H1 (cell line): ENCODE data around the gene ACCSL. TPM values are rescaled to one million over a fixed set of nuclear protein-coding genes. Genes with fewer than 3 reads are reported as not detected.

Experiments
- CTCF ChIA-PET: fragments of 300-600 bp; sonication (Branson Sonifier 250); formaldehyde crosslinking; loops from one replicate; lab custom pipeline; 2021; ENCODE audit not compliant: partially characterized antibody; lab: Charles Lee
- POLR2A ChIA-PET: fragments of 300-600 bp; sonication (Branson Sonifier 250); formaldehyde crosslinking; loops from one replicate; lab custom pipeline; 2021; ENCODE audit warnings: inconsistent platforms; ENCODE audit not compliant: partially characterized antibody; lab: Charles Lee
- DNase-seq, 2 experiments: peaks; one replicate each; pipeline versions ENCODE4 v3.0.0 to v3.0.0-alpha.2; 2010 to 2022; ENCODE audit warnings: low spot score in 2 of 2, low read depth in 1 of 2, mixed read lengths in 1 of 2
- FAIRE-seq: peaks from 2 replicates; lab custom pipeline; 2011; peaks lifted over from hg19 to GRCh38; lab: Jason Lieb, UNC
- H2AFZ ChIP-seq: 2 replicates; pipeline ENCODE4 v1.8.1; 2012; ENCODE audit warnings: low read length, inconsistent platforms
- H2AK5ac ChIP-seq: 2 replicates; pipeline ENCODE4 v1.6.1; 2013; ENCODE audit warnings: low read depth, low read length
- H2BK120ac ChIP-seq: replicated peaks from 2 replicates; pipeline ENCODE3; 2013; ENCODE audit warnings: low read depth, low read length, inconsistent platforms
- H2BK12ac ChIP-seq: 2 replicates; pipeline ENCODE4 v1.6.1; 2013; ENCODE audit warnings: low read depth, low read length
- H2BK15ac ChIP-seq: 2 replicates; pipeline ENCODE4 v1.6.1; 2013; ENCODE audit warnings: low read length
- H2BK20ac ChIP-seq: 2 replicates; pipeline ENCODE4 v1.6.1; 2013; ENCODE audit warnings: low read length
- H2BK5ac ChIP-seq: 2 replicates; pipeline ENCODE4 v1.6.1; 2013; ENCODE audit warnings: low read depth, low read length
- H3K14ac ChIP-seq: 2 replicates; pipeline ENCODE4 v1.6.1; 2013; ENCODE audit warnings: inconsistent platforms; ENCODE audit not compliant: insufficient read length
- H3K18ac ChIP-seq: 2 replicates; pipeline ENCODE4 v1.6.1; 2013; ENCODE audit warnings: low read length; ENCODE audit errors: extremely low read depth
- H3K23ac ChIP-seq: 2 replicates; pipeline ENCODE4 v1.6.1; 2013; ENCODE audit warnings: inconsistent platforms; ENCODE audit not compliant: insufficient read length
- H3K23me2 ChIP-seq: 2 replicates; pipeline ENCODE4 v1.6.1; 2013; ENCODE audit warnings: low read depth, low read length
- H3K27ac ChIP-seq: 2 replicates; pipeline ENCODE4 v1.6.1; 2011; ENCODE audit warnings: low read depth, low read length, inconsistent platforms
- H3K27me3 ChIP-seq, 4 experiments: replicated peaks in 1 of 4; 1 replicate in 1 of 4; 2 replicates in 3 of 4; pipeline versions ENCODE4 v1.6.1 to v1.8.1; 2011 to 2013; ENCODE audit warnings: low read length in 3 of 4, mild to moderate bottlenecking in 3 of 4, inconsistent platforms in 2 of 4, mixed read lengths in 2 of 4, moderate library complexity in 1 of 4; ENCODE audit not compliant: control insufficient read depth in 3 of 4, insufficient read depth in 3 of 4; ENCODE audit errors: extremely low read depth in 1 of 4
- H3K36me3 ChIP-seq, 4 experiments: 2 replicates each; pipeline versions ENCODE4 v1.6.1 to v1.8.1; 2011 to 2013; ENCODE audit warnings: mild to moderate bottlenecking in 4 of 4, low read length in 3 of 4, moderate library complexity in 2 of 4, control low read depth in 1 of 4, inconsistent platforms in 1 of 4; ENCODE audit not compliant: insufficient read depth in 4 of 4, control insufficient read depth in 2 of 4
- H3K4ac ChIP-seq: replicated peaks from 2 replicates; pipeline ENCODE3; 2013; ENCODE audit warnings: low read length, low read depth, mixed read lengths, inconsistent platforms; ENCODE audit not compliant: insufficient read length
- H3K4me1 ChIP-seq, 4 experiments: replicated peaks in 1 of 4; 1 replicate in 1 of 4; 2 replicates in 3 of 4; pipeline versions ENCODE4 v1.6.1 to v1.8.1; 2011 to 2013; ENCODE audit warnings: low read length in 3 of 4, inconsistent platforms in 2 of 4, mixed read lengths in 1 of 4; ENCODE audit not compliant: insufficient read depth in 4 of 4, control insufficient read depth in 3 of 4
- H3K4me2 ChIP-seq, 2 experiments: 2 replicates each; pipeline versions ENCODE4 v1.6.1 to v1.8.1; 2011 to 2013; ENCODE audit warnings: low read depth in 2 of 2, low read length in 2 of 2, control low read depth in 1 of 2, inconsistent platforms in 1 of 2, mild to moderate bottlenecking in 1 of 2; ENCODE audit not compliant: insufficient read depth in 1 of 2
- H3K4me3 ChIP-seq, 4 experiments: fragments of 200-600, 300-600 bp in 1 of 4; sonication (generic), shearing (Covaris generic), sonication (Bioruptor Twin) in 1 of 4; 2 replicates each; pipeline versions ENCODE4 v1.5.1 to v1.8.1; 2011 to 2016; ENCODE audit warnings: low read length in 4 of 4, low read depth in 3 of 4, control low read depth in 2 of 4, inconsistent platforms in 2 of 4, mild to moderate bottlenecking in 2 of 4, mixed read lengths in 1 of 4, moderate library complexity in 1 of 4; ENCODE audit not compliant: insufficient read depth in 2 of 4; ENCODE audit errors: extremely low read depth in 1 of 4
- H3K56ac ChIP-seq: replicated peaks from 2 replicates; pipeline ENCODE3; 2013; ENCODE audit warnings: low read depth, mild to moderate bottlenecking, mixed read lengths, low read length, inconsistent platforms; ENCODE audit not compliant: insufficient read length
- H3K79me1 ChIP-seq: 2 replicates; pipeline ENCODE4 v1.6.1; 2013; ENCODE audit warnings: low read depth, low read length, control low read depth
- H3K79me2 ChIP-seq, 2 experiments: 2 replicates each; pipeline versions ENCODE4 v1.6.1 to v1.8.1; 2012 to 2013; ENCODE audit warnings: low read length in 2 of 2, mild to moderate bottlenecking in 2 of 2, inconsistent platforms in 1 of 2; ENCODE audit not compliant: insufficient read depth in 2 of 2, control insufficient read depth in 1 of 2
- H3K9ac ChIP-seq, 4 experiments: replicated peaks in 1 of 4; 1 replicate in 1 of 4; 2 replicates in 3 of 4; pipeline versions ENCODE4 v1.6.1 to v1.8.1; 2011 to 2013; ENCODE audit warnings: low read depth in 3 of 4, low read length in 3 of 4, control low read depth in 2 of 4, mild to moderate bottlenecking in 2 of 4, moderate library complexity in 2 of 4, inconsistent platforms in 1 of 4; ENCODE audit errors: extremely low read depth in 1 of 4
- H3K9me3 ChIP-seq, 2 experiments: 2 replicates each; pipeline versions ENCODE4 v1.6.1 to v1.8.1; 2012 to 2013; ENCODE audit warnings: mild to moderate bottlenecking in 2 of 2, moderate library complexity in 2 of 2, control low read depth in 1 of 2, inconsistent platforms in 1 of 2, low read depth in 1 of 2, low read length in 1 of 2, mixed read lengths in 1 of 2; ENCODE audit not compliant: insufficient read depth in 2 of 2
- H4K20me1 ChIP-seq, 2 experiments: replicated peaks in 1 of 2; 2 replicates each; pipeline versions ENCODE3 to v1.8.1; 2011 to 2013; ENCODE audit warnings: inconsistent platforms in 2 of 2, low read length in 2 of 2, mild to moderate bottlenecking in 1 of 2; ENCODE audit not compliant: insufficient read depth in 2 of 2, control insufficient read depth in 1 of 2
- H4K5ac ChIP-seq: 2 replicates; pipeline ENCODE4 v1.6.1; 2013; ENCODE audit warnings: low read length, low read depth, mixed read lengths, inconsistent platforms; ENCODE audit not compliant: insufficient read length
- H4K8ac ChIP-seq: 2 replicates; pipeline ENCODE4 v1.8.0; 2013; ENCODE audit warnings: mild to moderate bottlenecking, moderate library complexity, low read length, inconsistent platforms; ENCODE audit not compliant: insufficient read depth; ENCODE audit errors: extremely low read depth
- H4K91ac ChIP-seq: replicated peaks from 2 replicates; pipeline ENCODE3; 2013; ENCODE audit warnings: low read length, mixed read lengths, inconsistent platforms; ENCODE audit not compliant: insufficient read length
- ATF2 ChIP-seq: IDR thresholded peaks from 2 replicates; pipeline ENCODE4 v1.6.1; 2012; ENCODE audit warnings: low read length, inconsistent platforms
- BCL11A ChIP-seq, 2 experiments: IDR thresholded peaks; one replicate each; pipeline ENCODE4 v1.6.1; 2011; ENCODE audit warnings: low read depth in 2 of 2, low read length in 2 of 2, mild to moderate bottlenecking in 2 of 2
- CREB1 ChIP-seq: IDR thresholded peaks from 2 replicates; pipeline ENCODE4 v1.6.1; 2012; ENCODE audit warnings: inconsistent platforms
- EP300 ChIP-seq, 2 experiments: IDR thresholded peaks; 1 replicate in 1 of 2; 2 replicates in 1 of 2; pipeline ENCODE4 v1.6.1; 2011 to 2012; ENCODE audit warnings: low read depth in 2 of 2, low read length in 2 of 2, mild to moderate bottlenecking in 2 of 2, borderline replicate concordance in 1 of 2, inconsistent platforms in 1 of 2, moderate library complexity in 1 of 2
- FOSL1 ChIP-seq: IDR thresholded peaks from 2 replicates; pipeline ENCODE4 v1.6.1; 2011; ENCODE audit warnings: mild to moderate bottlenecking, low read depth, low read length, moderate library complexity; ENCODE audit not compliant: insufficient read depth
- POLR2A ChIP-seq, 2 experiments: IDR thresholded peaks; 1 replicate in 1 of 2; 2 replicates in 1 of 2; pipeline ENCODE4 v1.6.1; 2011; ENCODE audit warnings: low read depth in 2 of 2, low read length in 2 of 2, mild to moderate bottlenecking in 2 of 2; ENCODE audit errors: control extremely low read depth in 1 of 2
- RBBP5 ChIP-seq: IDR thresholded peaks from 2 replicates; pipeline ENCODE4 v1.7.1; 2012; ENCODE audit warnings: low read depth, mild to moderate bottlenecking, inconsistent platforms, low read length, moderate library complexity, borderline replicate concordance
- WGBS, 2 experiments: shearing (Covaris generic) in 1 of 2; methylation state at CpG; one replicate each; pipeline versions ENCODE4 v1.1.6 to v1.1.7; 2013 to 2015; ENCODE audit warnings: low lambda C conversion rate in 2 of 2, mixed read lengths in 2 of 2, inconsistent platforms in 1 of 2, low coverage in 1 of 2, missing lambda C conversion rate in 1 of 2; ENCODE audit not compliant: insufficient replicate concordance in 2 of 2, insufficient coverage in 1 of 2, insufficient read length in 1 of 2; ENCODE audit errors: extremely low coverage in 1 of 2, missing lambda C conversion rate in 1 of 2; 5-methylcytosine and 5-hydroxymethylcytosine counted together
- polyA plus RNA-seq, 7 experiments: library from polyadenylated mRNA; depleted of rRNA in 3 of 7; stranded (reverse) in 5 of 7; unstranded in 2 of 7; fragments of >200 nt in 5 of 7; fragments of 200-250 nt in 2 of 7; gene quantifications; 1 replicate in 5 of 7; 2 replicates in 1 of 7; 4 replicates in 1 of 7; pipeline versions ENCODE4 v1.2.1 to v1.2.3, GENCODE V29; 2011 to 2013; ENCODE audit warnings: missing spikeins in 2 of 7, mixed read lengths in 2 of 7
- total RNA-seq: library from RNA; stranded (reverse); fragmentation: NEBNext Ultra II Directional; extraction: Animal tissue kit (Norgen Biotek cat#: 25700); gene quantifications from 2 replicates; pipeline ENCODE4 v1.2.1, GENCODE V29; 2021

The ACCSL gene
- total and polyA plus RNA-seq, 2 of the 8 experiments (the other 6 are each of a cell fraction or from before 2014, with no cell fraction given): not detected

- no peak overlapping the region for H2AK5ac ChIP-seq
- no peaks in the 10 kb centered on the region for H3K36me3 ChIP-seq
- no peak overlapping the region; the same call in 1 of the 2 replicates for H4K8ac ChIP-seq
- POLR2A ChIA-PET: no interaction called here
- no peaks in the 10 kb centered on the region for H4K20me1 ChIP-seq
- WGBS, 2 experiments: 86% methylated on average over 6 of the region's 6 CpGs; no CpG with 5 or more reads in 1 of the 2 experiments
- H4K5ac ChIP-seq: no peak overlapping the region
- H2BK15ac ChIP-seq: no peak overlapping the region
- TF ChIP-seq EP300 (IDR thresholded peaks at IDR 0.05; ENCODE audit: borderline replicate concordance in 1 of 2, low read depth in 2 of 2, low read length in 2 of 2): no peak
- no peak for TF ChIP-seq ATF2
- TF ChIP-seq FOSL1: no peak
- no peak for TF ChIP-seq POLR2A (IDR thresholded peaks at IDR 0.05; ENCODE audit: control extremely low read depth in 1 of 2, low read depth in 2 of 2, low read length in 2 of 2)
- TF ChIP-seq CREB1: no peak
- no peak for TF ChIP-seq BCL11A (IDR thresholded peaks at IDR 0.05; ENCODE audit: low read depth in 2 of 2, low read length in 2 of 2)
- no peak for TF ChIP-seq RBBP5
- H3K9me3 ChIP-seq: no peaks in the 10 kb centered on the region
- H3K56ac ChIP-seq: no peak overlapping the region
- H2BK120ac ChIP-seq: no peak overlapping the region
- no peak overlapping the region for H3K4me2 ChIP-seq
- H3K27ac ChIP-seq: no peak overlapping the region
- H3K79me2 ChIP-seq: no peaks in the 10 kb centered on the region
- no peak overlapping the region for H3K18ac ChIP-seq
- H3K4me1 ChIP-seq: peaks cover 0 to 5% (median 2%) of the 10 kb centered on the region in 4 experiments; a peak in 2 of 7 replicates
- H2BK12ac ChIP-seq: no peak overlapping the region
- H4K91ac ChIP-seq: no peak overlapping the region
- DNase-seq (no peak), FAIRE-seq (no peak)
- CTCF ChIA-PET: interaction anchor here (1.5 to 3.2 kb wide), 3 partner anchors 12 to 16 kb away, joined by 4 to 16 read pairs (median 7); partner anchors contain the start of genes ACCS and EXT2
- H3K79me1 ChIP-seq: no peaks in the 10 kb centered on the region
- H3K23ac ChIP-seq: no peak overlapping the region
- H3K4me3 ChIP-seq: no peak overlapping the region
- no peak overlapping the region for H3K9ac ChIP-seq
- H3K4ac ChIP-seq: no peak overlapping the region
- H3K14ac ChIP-seq: no peak overlapping the region
- no peaks in the 10 kb centered on the region for H3K27me3 ChIP-seq
- no peak overlapping the region for H2BK5ac ChIP-seq
- no peaks in the 10 kb centered on the region for H3K23me2 ChIP-seq
- H2BK20ac ChIP-seq: no peak overlapping the region
- no peak overlapping the region for H2AFZ ChIP-seq
Measured at GRCh38 chr11:44079376-44079775, 31.6 kb downstream of the ACCSL start.
